Measurements from ENCODE around the gene MCRIP1. TPM values are rescaled to one million over a fixed set of nuclear protein-coding genes. Genes with fewer than 3 reads are reported as not detected.

MCRIP1 gene
- total RNA-seq, 2 experiments from 2014 or later: 55.1 to 56.5 TPM

- no peaks in the 10 kb centered on the region for H3K4me1 Mint-ChIP-seq (ENCODE audit: low read depth)
- intact Hi-C loops (cut with micrococcal nuclease): no loop called here
- peaks cover 29% of the 10 kb centered on the region for H3K27me3 Mint-ChIP-seq
- H3K9me3 Mint-ChIP-seq: no peaks in the 10 kb centered on the region
- H3K36me3 Mint-ChIP-seq (ENCODE audit: low read depth): no peaks in the 10 kb centered on the region
- no peak overlapping the region for H3K4me3 Mint-ChIP-seq
- CTCF ChIA-PET: interaction anchor here (1.6 kb wide), 1 partner anchor 63 kb away, joined by 4 read pairs; no protein-coding TSS in a partner anchor
- no peak overlapping the region for H3K27ac Mint-ChIP-seq
- POLR2A ChIA-PET: interaction anchor here (1.0 kb wide), 1 partner anchor 204 kb away, joined by 3 read pairs; no protein-coding TSS in a partner anchor
- ATAC-seq (no peak), DNase-seq (no peak)
- TF ChIP-seq CTCF (IDR thresholded peaks at IDR 0.05): no peak
Observed at GRCh38 chr17:81801327-81801726, 31.8 kb downstream of the MCRIP1 start.

GRCh38 chr17:81794509-81794908 is 38.6 kb downstream of the MCRIP1 start:
- H3K36me3 Mint-ChIP-seq (ENCODE audit: low read depth): no peaks in the 10 kb centered on the region
- H3K27me3 Mint-ChIP-seq: no peaks in the 10 kb centered on the region
- no peak for TF ChIP-seq CTCF (IDR thresholded peaks at IDR 0.05)
- no peaks in the 10 kb centered on the region for H3K4me1 Mint-ChIP-seq (ENCODE audit: low read depth)
- intact Hi-C loops (cut with micrococcal nuclease): no loop called here
- ChIA-PET POLR2A (interaction anchor here (1.0 kb wide), 1 partner anchor 13 kb away, joined by 4 read pairs; no protein-coding TSS in a partner anchor), CTCF (no interaction called here)
- H3K9me3 Mint-ChIP-seq: no peaks in the 10 kb centered on the region
- no peak overlapping the region for H3K27ac Mint-ChIP-seq
- no peak for ATAC-seq
- no peak for DNase-seq
- no peak overlapping the region for H3K4me3 Mint-ChIP-seq

- Mint-ChIP-seq H3K9me3 (no peaks in the 10 kb centered on the region), H3K4me1 (ENCODE audit: low read depth) (no peaks in the 10 kb centered on the region), H3K27ac (no peak overlapping the region), H3K27me3 (no peaks in the 10 kb centered on the region), H3K36me3 (ENCODE audit: low read depth) (no peaks in the 10 kb centered on the region), H3K4me3 (no peak overlapping the region)
- no peak for TF ChIP-seq CTCF (IDR thresholded peaks at IDR 0.05)
- ChIA-PET CTCF (no interaction called here), POLR2A (interaction anchor here (1.0 kb wide), 1 partner anchor 14 kb away, joined by 4 read pairs; no protein-coding TSS in a partner anchor)
- intact Hi-C loops (cut with micrococcal nuclease): no loop called here
- no peak for ATAC-seq
- no peak for DNase-seq
Observed at GRCh38 chr17:81794074-81794476, 39.0 kb downstream of the MCRIP1 start.

- Mint-ChIP-seq H3K36me3 (ENCODE audit: low read depth) (no peaks in the 10 kb centered on the region), H3K9me3 (no peaks in the 10 kb centered on the region), H3K27me3 (no peaks in the 10 kb centered on the region), H3K4me1 (ENCODE audit: low read depth) (no peaks in the 10 kb centered on the region), H3K27ac (no peak overlapping the region), H3K4me3 (no peak overlapping the region)
- ATAC-seq (no peak), DNase-seq (no peak)
- intact Hi-C loops (cut with micrococcal nuclease): no loop called here
- POLR2A ChIA-PET: no interaction called here
- CTCF ChIA-PET: no interaction called here
- TF ChIP-seq CTCF (IDR thresholded peaks at IDR 0.05): no peak
Observed at GRCh38 chr17:81792675-81793615, 40.1 kb downstream of the MCRIP1 start.

Other genes with a start within 250 kb of the MCRIP1 start
- gene NPLOC4, start 196.2 kb downstream of the MCRIP1 start, total RNA-seq: 10 to 100 TPM; 75.9 to 87.7 TPM
- under 1 TPM; 0.18 to 0.22 TPM for gene TSPAN10, start 196.1 kb downstream of the MCRIP1 start, total RNA-seq
- gene PDE6G, start 176.7 kb downstream of the MCRIP1 start, total RNA-seq: 10 to 100 TPM in 1 of 2 experiments, 1 to 10 TPM in 1; 8.9 to 11.4 TPM
- gene OXLD1, start 166.7 kb downstream of the MCRIP1 start, total RNA-seq: 10 to 100 TPM; 50.1 to 52.6 TPM
- gene CCDC137, start 166.6 kb downstream of the MCRIP1 start, total RNA-seq: 10 to 100 TPM; 34.1 to 37.2 TPM
- 10 to 100 TPM; 22.3 to 23.5 TPM for gene ARL16, start 149.5 kb downstream of the MCRIP1 start, total RNA-seq
- gene HGS, start 149.3 kb downstream of the MCRIP1 start, total RNA-seq: 100 to 1,000 TPM in 1 of 2 experiments, 10 to 100 TPM in 1; 98.9 to 113 TPM
- 100 to 1,000 TPM; 149 to 152 TPM for gene MRPL12, start 129.9 kb downstream of the MCRIP1 start, total RNA-seq
- gene SLC25A10, start 121.0 kb downstream of the MCRIP1 start, total RNA-seq: 10 to 100 TPM; 29.4 to 30.5 TPM
- not detected for gene GCGR, start 29.1 kb downstream of the MCRIP1 start, total RNA-seq
- not detected for gene PPP1R27, start 1.8 kb upstream of the MCRIP1 start, total RNA-seq
- gene P4HB, start 27.2 kb upstream of the MCRIP1 start, total RNA-seq: 100 to 1,000 TPM; 408 to 434 TPM
- 100 to 1,000 TPM; 450 to 470 TPM for gene ARHGDIA, start 38.0 kb upstream of the MCRIP1 start, total RNA-seq
- gene ALYREF, start 58.3 kb upstream of the MCRIP1 start, total RNA-seq: 100 to 1,000 TPM; 241 TPM
- 100 to 1,000 TPM; 122 to 130 TPM for gene ANAPC11, start 58.4 kb upstream of the MCRIP1 start, total RNA-seq
- gene NPB, start 68.9 kb upstream of the MCRIP1 start, total RNA-seq: under 1 TPM in 1 of 2 experiments, not detected in 1; 0.18 TPM
- 10 to 100 TPM; 20.5 to 22.6 TPM for gene PCYT2, start 78.1 kb upstream of the MCRIP1 start, total RNA-seq
- gene SIRT7, start 84.9 kb upstream of the MCRIP1 start, total RNA-seq: 10 to 100 TPM; 28.1 to 32.0 TPM
- gene MAFG, start 94.4 kb upstream of the MCRIP1 start, total RNA-seq: 10 to 100 TPM; 12.4 to 14.1 TPM
- gene PYCR1, start 104.0 kb upstream of the MCRIP1 start, total RNA-seq: 100 to 1,000 TPM; 140 to 141 TPM
- gene MYADML2, start 113.9 kb upstream of the MCRIP1 start, total RNA-seq: not detected
- under 1 TPM; 0.41 to 0.49 TPM for gene NOTUM, start 127.9 kb upstream of the MCRIP1 start, total RNA-seq
- 10 to 100 TPM; 18.7 to 24.5 TPM for gene ASPSCR1, start 144.3 kb upstream of the MCRIP1 start, total RNA-seq
- gene CENPX, start 189.6 kb upstream of the MCRIP1 start, total RNA-seq: 10 to 100 TPM; 88.7 to 98.1 TPM
- gene LRRC45, start 190.0 kb upstream of the MCRIP1 start, total RNA-seq: 10 to 100 TPM; 12.9 TPM
- 1 to 10 TPM; 5.5 to 5.8 TPM for gene RAC3, start 198.4 kb upstream of the MCRIP1 start, total RNA-seq
- gene DCXR, start 204.4 kb upstream of the MCRIP1 start, total RNA-seq: 100 to 1,000 TPM in 1 of 2 experiments, 10 to 100 TPM in 1; 99.2 to 101 TPM
- gene RFNG, start 218.5 kb upstream of the MCRIP1 start, total RNA-seq: 10 to 100 TPM; 14.2 to 15.3 TPM
- 10 to 100 TPM; 82.7 to 88.6 TPM for gene GPS1, start 218.6 kb upstream of the MCRIP1 start, total RNA-seq
- 100 to 1,000 TPM; 139 to 140 TPM for gene DUS1L, start 232.5 kb upstream of the MCRIP1 start, total RNA-seq

All from activated CD8-positive, alpha-beta T cell treated with anti-CD3 and anti-CD28 coated beads for 36 hours (primary cell).